GM10266 (cell line): ENCODE results near the gene SRGAP3.

Source experiments
- DNase-seq: peaks from one replicate; pipeline ENCODE4 v3.0.0; 2012; ENCODE audit errors: extremely low spot score
- CTCF ChIP-seq: IDR thresholded peaks from 2 replicates; pipeline ENCODE4 v1.5.1; 2012; ENCODE audit warnings: mild to moderate bottlenecking, low read depth; ENCODE audit not compliant: control insufficient read depth, insufficient read depth; ENCODE audit errors: missing control alignments

Gene SRGAP3

GRCh38 chr3:8984526-8984925 lies 264.9 kb downstream of the SRGAP3 start:
- no peak for DNase-seq
- no peak for TF ChIP-seq CTCF

GRCh38 chr3:8984081-8984480 lies 265.4 kb downstream of the SRGAP3 start:
- no peak for TF ChIP-seq CTCF

GRCh38 chr3:8983591-8983990 lies 265.9 kb downstream of the SRGAP3 start:
- no peak for DNase-seq
- no peak for TF ChIP-seq CTCF

More at GRCh38 chr3:8984081-8984480, 265.4 kb downstream of the SRGAP3 start:
- no peak for DNase-seq

GRCh38 chr3:8983026-8983425 lies 266.4 kb downstream of the SRGAP3 start:
- no peak for DNase-seq
- no peak for TF ChIP-seq CTCF

GRCh38 chr3:8982509-8982908 lies 266.9 kb downstream of the SRGAP3 start:
- no peak for DNase-seq
- no peak for TF ChIP-seq CTCF

- no peak for DNase-seq
- no peak for TF ChIP-seq CTCF
These were observed 267.7 kb downstream of the SRGAP3 start for GRCh38 chr3:8981700-8982099.

- TF ChIP-seq CTCF, result no peak
- no peak for DNase-seq
These were observed 268.1 kb downstream of the SRGAP3 start for GRCh38 chr3:8981296-8981695.
